Nephron (organoid): ENCODE data around the gene KDF1.

ENCODE experiments used
- H3K27ac Mint-ChIP-seq, 3 experiments: 2 replicates each; pipeline ENCODE4 v1.8.0; 2020; ENCODE audit warnings: mixed read lengths in 3 of 3, mild to moderate bottlenecking in 2 of 3, moderate library complexity in 1 of 3
- H3K27me3 Mint-ChIP-seq: 2 replicates; pipeline ENCODE4 v1.8.0; 2021; ENCODE audit warnings: low read depth, mild to moderate bottlenecking, moderate library complexity, mixed read lengths
- H3K36me3 Mint-ChIP-seq: 2 replicates; pipeline ENCODE4 v1.8.0; 2020; ENCODE audit warnings: low read depth, mixed read lengths
- H3K4me1 Mint-ChIP-seq: 2 replicates; pipeline ENCODE4 v1.8.0; 2020; ENCODE audit warnings: mixed read lengths
- H3K4me3 Mint-ChIP-seq, 3 experiments: 2 replicates each; pipeline ENCODE4 v1.8.0; 2020; ENCODE audit warnings: mild to moderate bottlenecking in 3 of 3, mixed read lengths in 3 of 3, moderate library complexity in 2 of 3
- H3K9me3 Mint-ChIP-seq: 2 replicates; pipeline ENCODE4 v1.8.0; 2020; ENCODE audit warnings: mixed read lengths
- CTCF ChIP-seq, 3 experiments: fragments of 200-600 bp; sonication (generic); IDR thresholded peaks; one replicate each; pipeline ENCODE4 v1.5.0; 2021; ENCODE audit warnings: antibody characterized with exemption in 3 of 3; ENCODE audit not compliant: unreplicated experiment in 3 of 3

KDF1 gene

GRCh38 chr1:26921540-26922430 lies 38.5 kb downstream of the KDF1 start, which contains the start of gene NUDC:
Gene NUDC, plus strand, starts transcription at chr1:26921743. Its CDS starts 106 bp downstream, at chr1:26921849.
- Mint-ChIP-seq H3K36me3 (peaks cover 17% of the 10 kb centered on the region), H3K9me3 (no peaks in the 10 kb centered on the region), H3K27me3 (peaks cover 4% of the 10 kb centered on the region), H3K4me1 (peaks cover 35% of the 10 kb centered on the region), H3K27ac (peak within 1 kb of the TSS; percentile 74 to 91 (median 85)), H3K4me3 (peak within 1 kb of the TSS; percentile 86 to 92 (median 91))
- no peak for TF ChIP-seq CTCF (IDR thresholded peaks at IDR 0.05; ENCODE audit: unreplicated experiment in 3 of 3)

- Mint-ChIP-seq H3K4me1 (peaks cover 35% of the 10 kb centered on the region), H3K4me3 (peak overlapping the region; percentile 86 to 92 (median 91)), H3K9me3 (no peaks in the 10 kb centered on the region), H3K27ac (peak overlapping the region; percentile 74 to 91 (median 85)), H3K27me3 (peaks cover 4% of the 10 kb centered on the region), H3K36me3 (peaks cover 10% of the 10 kb centered on the region)
- TF ChIP-seq CTCF (IDR thresholded peaks at IDR 0.05; ENCODE audit: unreplicated experiment in 3 of 3), result no peak
Observed at GRCh38 chr1:26921126-26921539, 39.1 kb downstream of the KDF1 start.

GRCh38 chr1:26915204-26915842 lies 44.9 kb downstream of the KDF1 start:
- Mint-ChIP-seq H3K9me3 (no peaks in the 10 kb centered on the region), H3K27me3 (peaks cover 12% of the 10 kb centered on the region), H3K27ac (no peak overlapping the region), H3K4me1 (peaks cover 8% of the 10 kb centered on the region), H3K4me3 (no peak overlapping the region), H3K36me3 (no peaks in the 10 kb centered on the region)
- no peak for TF ChIP-seq CTCF (IDR thresholded peaks at IDR 0.05; ENCODE audit: unreplicated experiment in 3 of 3)

GRCh38 chr1:26913754-26914619 lies 46.3 kb downstream of the KDF1 start, which contains the start of gene NR0B2:
Gene NR0B2, minus strand, starts transcription at chr1:26913975. Its CDS starts 35 bp downstream, at chr1:26913940.
- peak within 1 kb of the TSS in 1 of 3 experiments; percentile 70 for H3K27ac Mint-ChIP-seq
- no peak for TF ChIP-seq CTCF (IDR thresholded peaks at IDR 0.05; ENCODE audit: unreplicated experiment in 3 of 3)
- peaks cover 15% of the 10 kb centered on the region for H3K27me3 Mint-ChIP-seq
- H3K4me1 Mint-ChIP-seq, result peaks cover 4% of the 10 kb centered on the region
- no peaks in the 10 kb centered on the region for H3K9me3 Mint-ChIP-seq
- no peak within 1 kb of the TSS for H3K4me3 Mint-ChIP-seq
- H3K36me3 Mint-ChIP-seq, result no peaks in the 10 kb centered on the region

GRCh38 chr1:26913389-26913753 lies 46.9 kb downstream of the KDF1 start:
- Mint-ChIP-seq H3K27me3 (peaks cover 10% of the 10 kb centered on the region), H3K27ac (peak overlapping the region in 1 of 3 experiments; percentile 70), H3K9me3 (no peaks in the 10 kb centered on the region), H3K36me3 (no peaks in the 10 kb centered on the region), H3K4me3 (no peak overlapping the region), H3K4me1 (peaks cover 4% of the 10 kb centered on the region)
- TF ChIP-seq CTCF (IDR thresholded peaks at IDR 0.05; ENCODE audit: unreplicated experiment in 3 of 3), result no peak
